Aorta (tissue), 5 donors: ENCODE measurements around the gene FCGR3A. TPM values are rescaled to one million over a fixed set of nuclear protein-coding genes. Genes with fewer than 3 reads are reported as not detected.
"Not testable (repeated sequence)": the region's sequence is repeated elsewhere in the genome, so short reads cannot be mapped to it uniquely, and the experiment has no call there.

ENCODE experiments used
- ATAC-seq: fragments of 200-7000 bp; cut with Tn5 transposase; one replicate; pipeline ENCODE4 v1.9.1; 2022; ENCODE audit warnings: moderate library complexity; ENCODE audit not compliant: low FRiP score
- DNase-seq, 2 donors: peaks; one replicate each; pipeline ENCODE4 v3.0.0-alpha.2; 2020
- H3K27ac ChIP-seq, 2 donors: one replicate each; pipeline ENCODE4 v1.5.1; 2013; ENCODE audit warnings: low read length in 2 of 2, mild to moderate bottlenecking in 2 of 2, moderate library complexity in 2 of 2, control low read depth in 1 of 2, inconsistent platforms in 1 of 2, low read depth in 1 of 2
- H3K27me3 ChIP-seq, 2 donors: one replicate each; pipeline ENCODE4 v1.6.1; 2013; ENCODE audit warnings: control low read depth in 1 of 2, low read length in 1 of 2, mild to moderate bottlenecking in 1 of 2, moderate library complexity in 1 of 2; ENCODE audit not compliant: insufficient read depth in 2 of 2, control insufficient read depth in 1 of 2
- H3K36me3 ChIP-seq, 2 donors: one replicate each; pipeline ENCODE4 v1.6.1; 2013; ENCODE audit warnings: control low read depth in 1 of 2, low read length in 1 of 2, mild to moderate bottlenecking in 1 of 2; ENCODE audit not compliant: insufficient read depth in 2 of 2, control insufficient read depth in 1 of 2
- H3K4me1 ChIP-seq, 2 donors: one replicate each; pipeline ENCODE4 v1.6.1; 2013; ENCODE audit warnings: low read length in 2 of 2, control low read depth in 1 of 2, mild to moderate bottlenecking in 1 of 2, moderate library complexity in 1 of 2; ENCODE audit not compliant: insufficient read depth in 2 of 2, control insufficient read depth in 1 of 2
- H3K4me3 ChIP-seq, 2 donors: one replicate each; pipeline ENCODE4 v1.5.1; 2013; ENCODE audit warnings: low read length in 2 of 2, control low read depth in 1 of 2, mild to moderate bottlenecking in 1 of 2
- H3K9me3 ChIP-seq: one replicate; pipeline ENCODE4 v1.6.1; 2013; ENCODE audit warnings: mild to moderate bottlenecking, low read length; ENCODE audit not compliant: control insufficient read depth
- WGBS, 2 donors: extraction: QIAGEN DNeasy Blood & Tissue Kit; methylation state at CpG; one replicate each; pipeline ENCODE4 v1.1.7; 2013; 5-methylcytosine and 5-hydroxymethylcytosine counted together
- intact Hi-C, 2 donors: fragments of 100-400 bp; cut with DNase I; formaldehyde crosslinking; loops; one replicate each; pipeline versions ENCODE4 v1.14.2 to v1.15.0; 2022
- polyA plus RNA-seq, 2 donors: library from polyadenylated mRNA; stranded (reverse); fragments of 200-250 nt; gene quantifications; one replicate each; pipeline ENCODE4 v1.2.3, GENCODE V29; 2013
- total RNA-seq, 2 donors: library from RNA; stranded (reverse); fragmentation: NEBNext Ultra II Directional; extraction: Animal tissue kit (Norgen Biotek cat#: 25700); gene quantifications; one replicate each; pipeline ENCODE4 v1.2.1, GENCODE V29; 2021
- donor health status: healthy with polysubstance abuse.
- donor health status: Bipolar disorder and iron deficiency.
- donor health status: DM: no; HTN: no; CAD: no.
- donor health status: DM: no; HTN: no; CAD: no.
- donor health status: DM: yes; HTN: yes; CAD: no.

The FCGR3A gene
- total and polyA plus RNA-seq, 4 donors, result 13.9 to 116 (median 98.1) TPM

DNA sequence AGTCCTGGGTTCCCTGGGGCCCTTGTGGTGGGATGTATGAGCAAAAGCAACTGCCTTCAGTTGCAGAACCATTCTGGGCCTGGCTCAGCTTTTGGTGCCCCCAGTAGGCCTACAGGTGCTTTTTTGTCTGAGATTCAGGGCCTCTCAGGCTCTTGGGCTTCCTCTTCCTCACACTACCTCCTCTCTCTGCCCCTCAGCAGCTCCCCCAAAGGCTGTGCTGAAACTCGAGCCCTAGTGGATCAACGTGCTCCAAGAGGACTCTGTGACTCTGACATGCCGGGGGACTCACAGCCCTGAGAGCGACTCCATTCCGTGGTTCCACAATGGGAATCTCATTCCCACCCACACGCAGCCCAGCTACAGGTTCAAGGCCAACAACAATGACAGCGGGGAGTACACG lies 39.7 kb upstream of the FCGR3A start:
- H3K27me3 ChIP-seq, intact Hi-C loops, ATAC-seq, H3K4me3 ChIP-seq, H3K36me3 ChIP-seq, H3K4me1 ChIP-seq, H3K27ac ChIP-seq, H3K9me3 ChIP-seq: not testable (repeated sequence)
- DNase-seq, result peak in 1 of 2 donors; percentile 51
- WGBS, 2 donors, result 68 to 72% methylated on average over 6 to 8 of the region's 8 CpGs

DNA sequence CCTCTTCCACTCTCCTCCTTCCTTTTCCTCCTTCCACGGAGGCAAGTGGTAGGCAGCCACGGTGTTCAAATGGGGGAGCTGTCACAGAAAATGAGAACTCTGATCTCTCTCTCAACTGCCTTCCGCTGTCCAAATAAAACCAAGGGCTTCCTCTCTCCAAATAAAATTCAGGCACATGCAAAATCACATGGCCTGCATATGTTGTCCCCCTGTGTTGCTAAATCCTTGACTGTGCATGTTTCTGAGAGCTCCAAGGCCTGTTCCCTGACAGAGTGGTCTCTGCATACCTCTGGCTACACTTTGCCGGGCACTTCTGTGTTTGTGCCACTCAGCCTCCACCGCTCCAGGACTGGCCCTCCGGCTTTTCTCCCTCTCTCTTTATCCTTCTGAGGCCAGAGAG lies 39.0 kb upstream of the FCGR3A start:
- ATAC-seq, H3K4me1 ChIP-seq, intact Hi-C loops, DNase-seq, H3K36me3 ChIP-seq, H3K27me3 ChIP-seq, H3K9me3 ChIP-seq, H3K4me3 ChIP-seq, H3K27ac ChIP-seq: not testable (repeated sequence)
- no CpG with 5 or more reads among the region's 6 CpGs for WGBS, 2 donors

DNA sequence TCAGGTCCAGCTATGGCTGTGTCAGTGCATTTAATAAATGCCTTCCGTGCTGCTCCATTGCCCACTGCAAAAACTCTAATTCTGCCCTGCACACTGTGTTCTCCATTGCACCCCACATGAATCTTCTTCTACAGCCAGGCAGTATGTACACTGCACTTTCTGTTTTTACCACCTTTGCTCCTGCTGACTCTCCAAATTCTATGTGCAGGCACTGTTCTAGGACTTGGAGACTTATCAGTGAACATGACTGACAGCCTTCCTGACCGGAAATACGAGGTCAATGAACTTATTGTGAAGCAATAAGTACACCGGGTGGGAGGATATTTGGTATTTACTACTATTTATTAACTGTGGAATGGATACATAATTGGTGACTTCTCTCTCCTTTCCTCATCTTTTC lies 33.3 kb upstream of the FCGR3A start:
- H3K9me3 ChIP-seq, ATAC-seq, H3K4me1 ChIP-seq, intact Hi-C loops, H3K36me3 ChIP-seq, H3K4me3 ChIP-seq, DNase-seq, H3K27me3 ChIP-seq, H3K27ac ChIP-seq: not testable (repeated sequence)
- WGBS, 2 donors, result no CpG with 5 or more reads among the region's 4 CpGs

DNA sequence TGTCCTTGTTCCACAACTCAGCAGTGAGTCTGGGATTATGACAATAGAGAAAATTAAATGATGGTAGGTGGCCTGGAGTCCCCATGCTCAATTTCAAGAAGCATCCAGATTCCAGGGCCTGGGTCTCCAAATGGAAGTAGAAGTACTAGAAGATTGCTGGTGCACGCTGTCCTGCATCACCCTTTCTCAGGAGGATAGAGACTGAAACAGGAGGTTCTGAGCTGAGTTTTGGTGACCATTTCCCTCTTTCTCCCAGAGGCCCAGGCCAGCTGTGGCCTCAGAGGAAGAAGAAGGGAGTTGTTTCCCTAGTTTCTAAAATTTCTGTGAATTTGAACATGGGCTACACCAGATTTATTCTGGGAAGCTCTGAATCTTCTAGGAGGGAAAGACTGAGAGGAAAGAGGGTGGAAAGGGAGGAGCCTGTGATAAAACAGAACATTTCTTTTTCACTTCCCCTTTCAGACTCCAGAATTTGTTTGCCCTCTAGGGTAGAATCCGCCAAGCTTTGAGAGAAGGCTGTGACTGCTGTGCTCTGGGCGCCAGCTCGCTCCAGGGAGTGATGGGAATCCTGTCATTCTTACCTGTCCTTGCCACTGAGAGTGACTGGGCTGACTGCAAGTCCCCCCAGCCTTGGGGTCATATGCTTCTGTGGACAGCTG lies 31.4 kb upstream of the FCGR3A start:
- H3K4me1 ChIP-seq, H3K4me3 ChIP-seq, intact Hi-C loops, DNase-seq, H3K27me3 ChIP-seq, H3K27ac ChIP-seq, H3K9me3 ChIP-seq, H3K36me3 ChIP-seq, ATAC-seq: not testable (repeated sequence)
- no CpG with 5 or more reads among the region's 4 CpGs for WGBS, 2 donors

DNA sequence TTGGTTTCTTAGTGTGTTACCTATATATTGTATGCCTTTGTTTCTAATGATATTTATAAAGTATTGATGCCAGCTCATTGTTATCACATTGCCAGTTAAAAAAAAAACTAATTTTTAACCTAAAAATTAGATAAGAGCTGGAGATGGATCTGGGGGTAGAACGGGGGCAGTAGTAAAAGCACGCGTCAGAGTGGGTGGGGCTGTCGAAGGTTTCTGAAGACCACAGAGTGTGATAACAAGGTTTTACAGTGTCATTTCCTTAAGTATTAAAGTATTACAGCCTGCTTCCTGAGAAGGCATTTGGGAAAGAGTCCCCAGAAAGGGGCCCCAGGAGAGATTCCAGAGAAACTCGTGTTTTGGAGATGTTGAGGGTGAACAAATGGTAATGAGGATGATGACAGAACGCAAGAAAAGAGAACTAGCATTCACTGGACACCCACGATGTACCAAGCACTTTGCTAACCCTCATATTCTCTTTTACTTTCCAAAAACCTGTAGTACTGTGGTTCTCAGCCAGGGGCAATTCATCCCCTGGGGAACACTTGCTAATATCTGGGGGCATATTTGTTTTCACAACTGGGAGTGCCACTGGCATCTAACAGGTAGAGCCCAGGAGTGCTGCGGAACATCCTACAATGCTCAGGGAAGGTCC lies 30.4 kb upstream of the FCGR3A start:
- ATAC-seq, intact Hi-C loops: not testable (repeated sequence)

DNA sequence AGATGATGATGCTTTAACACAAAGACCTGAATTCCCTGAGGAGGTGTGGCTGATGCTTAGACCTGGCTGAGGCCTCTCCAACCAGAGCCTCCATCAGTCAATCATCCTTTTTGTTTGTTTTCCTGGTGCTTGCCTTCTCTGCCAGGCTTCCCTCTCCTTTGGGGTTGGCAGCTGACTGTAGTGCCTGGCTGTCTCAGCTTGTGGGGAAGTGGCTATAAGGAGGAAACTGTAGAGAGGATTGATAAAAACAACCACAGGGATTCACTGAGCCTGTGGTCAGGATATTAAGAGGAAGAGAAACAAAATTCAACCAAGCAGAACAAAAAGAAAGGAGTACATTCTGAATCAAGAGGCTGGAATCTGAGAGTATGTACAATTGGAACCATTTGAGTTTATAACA lies 27.1 kb upstream of the FCGR3A start:
- H3K9me3 ChIP-seq, H3K4me1 ChIP-seq, H3K27ac ChIP-seq, H3K4me3 ChIP-seq, intact Hi-C loops, H3K36me3 ChIP-seq, DNase-seq, ATAC-seq, H3K27me3 ChIP-seq: not testable (repeated sequence)

More for the DNA sequence above, 30.4 kb upstream of the FCGR3A start:
- WGBS, 2 donors, result 75% methylated on average over 1 of the region's 8 CpGs; no CpG with 5 or more reads in 1 of the 2 donors
- not testable (repeated sequence) for H3K27ac ChIP-seq, H3K9me3 ChIP-seq, DNase-seq, H3K36me3 ChIP-seq, H3K27me3 ChIP-seq, H3K4me3 ChIP-seq, H3K4me1 ChIP-seq

DNA sequence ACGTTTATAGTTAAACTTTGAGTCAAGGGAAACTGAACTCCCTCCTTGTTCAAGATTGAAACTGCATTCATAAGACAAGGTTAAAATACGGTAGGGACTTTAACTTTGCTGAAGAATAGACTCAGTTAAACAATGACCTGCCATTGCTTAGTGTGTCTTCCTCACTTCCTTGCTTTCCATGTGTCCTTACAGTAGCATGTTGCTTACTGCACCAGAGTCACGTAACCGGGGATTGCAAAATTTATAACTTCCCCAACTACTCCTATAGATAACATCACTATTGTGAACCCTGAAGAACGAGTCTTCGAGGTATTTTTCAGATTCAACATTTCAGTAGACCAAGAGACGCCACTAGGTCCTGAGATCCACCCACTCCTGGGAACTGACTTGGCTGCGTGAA lies 22.1 kb upstream of the FCGR3A start:
- H3K4me3 ChIP-seq, DNase-seq, H3K9me3 ChIP-seq, H3K36me3 ChIP-seq, H3K27me3 ChIP-seq, intact Hi-C loops, ATAC-seq, H3K4me1 ChIP-seq, H3K27ac ChIP-seq: not testable (repeated sequence)
- WGBS, 2 donors, result 67 to 76% methylated on average over 2 of the region's 8 CpGs

DNA sequence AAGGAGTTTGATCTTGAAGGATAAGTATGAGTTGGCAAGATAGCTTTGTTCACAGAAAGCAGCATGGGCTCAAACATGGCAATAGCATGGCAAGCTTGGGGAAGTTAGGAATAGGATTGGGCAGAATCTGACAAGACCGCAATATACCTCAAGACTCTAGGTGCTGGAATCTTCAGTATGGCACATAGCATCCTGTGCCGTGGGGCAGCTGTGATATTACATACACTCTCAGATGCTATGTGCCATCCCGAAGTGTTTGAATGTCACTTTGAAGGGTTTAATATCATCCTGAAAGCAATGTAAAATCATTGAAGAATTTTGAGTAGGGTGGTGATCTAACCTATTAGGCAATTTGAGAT lies 17.0 kb upstream of the FCGR3A start:
- H3K4me1 ChIP-seq, H3K36me3 ChIP-seq, H3K27me3 ChIP-seq, ATAC-seq, intact Hi-C loops, H3K9me3 ChIP-seq, DNase-seq, H3K27ac ChIP-seq, H3K4me3 ChIP-seq: not testable (repeated sequence)
- 91 to 100% methylated on average over 1 of the region's 3 CpGs for WGBS, 2 donors

DNA sequence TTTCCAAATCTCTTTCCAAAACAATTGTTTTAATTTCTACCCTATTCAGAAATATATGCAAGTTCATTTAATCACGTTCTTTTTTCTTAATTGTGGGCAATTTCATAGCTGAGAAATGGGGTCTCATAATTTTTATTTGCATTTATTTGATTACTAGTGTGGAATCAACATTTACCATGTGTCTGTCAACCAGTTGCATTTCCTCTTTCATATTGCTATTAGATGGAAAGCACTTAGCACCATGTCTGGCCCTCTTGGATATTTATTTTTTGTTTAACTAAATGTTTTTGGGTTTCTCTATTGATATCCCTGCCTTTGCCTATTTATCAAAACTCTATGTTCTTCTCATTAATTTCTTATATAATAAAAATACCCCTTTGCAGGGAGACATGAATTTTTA lies 13.9 kb upstream of the FCGR3A start:
- H3K4me3 ChIP-seq, ATAC-seq, H3K36me3 ChIP-seq, H3K4me1 ChIP-seq, DNase-seq, H3K27me3 ChIP-seq, H3K9me3 ChIP-seq, H3K27ac ChIP-seq: not testable (repeated sequence)
- intact Hi-C loops, result loop anchor here in 1 of 2 donors (5.0 kb wide), 1 partner anchor 76 kb away; no protein-coding TSS in a partner anchor
- WGBS, 2 donors, result 53 to 58% methylated on average over 1 of the region's 1 CpG
